LNCaP clone FGC (cell line): ENCODE measurements around the gene KCNIP2.

ENCODE experiments used
- DNase-seq: peaks from one replicate; pipeline ENCODE4 v3.0.0-alpha.2; 2011; ENCODE audit warnings: low read depth
- H3K4me3 ChIP-seq: 2 replicates; pipeline ENCODE4 v1.5.1; 2011; ENCODE audit warnings: mild to moderate bottlenecking, low read depth, low read length, control low read depth
- TF ChIP-seq, protein P1 (sequence below): IDR thresholded peaks from 2 replicates; pipeline ENCODE4 v1.5.1; 2012; ENCODE audit warnings: mild to moderate bottlenecking; ENCODE audit not compliant: control insufficient read depth, insufficient read depth; ENCODE audit errors: extremely low read depth

KCNIP2 gene

DNA sequence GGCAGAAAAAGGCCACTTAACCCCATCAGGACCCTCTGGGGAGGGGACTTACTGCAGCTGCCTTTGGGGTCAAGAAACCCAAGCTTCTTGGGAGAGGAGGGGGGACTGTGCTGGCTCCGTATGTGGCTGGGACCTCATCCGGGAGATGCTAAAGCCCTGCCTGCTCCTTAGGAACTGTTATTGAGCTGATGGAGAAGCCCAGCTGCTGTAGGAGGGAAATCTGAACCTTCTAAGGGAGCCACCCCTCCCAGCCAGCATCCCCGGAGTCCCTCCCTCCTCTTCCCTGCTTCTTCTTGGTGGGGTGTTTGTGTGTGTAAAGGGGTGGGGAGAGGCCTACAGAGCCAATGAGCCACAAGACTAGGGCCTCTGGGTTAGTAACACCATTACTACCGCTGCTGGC is 8.2 kb downstream of the KCNIP2 start:
- DNase-seq = no peak
- TF ChIP-seq, protein P1, sequence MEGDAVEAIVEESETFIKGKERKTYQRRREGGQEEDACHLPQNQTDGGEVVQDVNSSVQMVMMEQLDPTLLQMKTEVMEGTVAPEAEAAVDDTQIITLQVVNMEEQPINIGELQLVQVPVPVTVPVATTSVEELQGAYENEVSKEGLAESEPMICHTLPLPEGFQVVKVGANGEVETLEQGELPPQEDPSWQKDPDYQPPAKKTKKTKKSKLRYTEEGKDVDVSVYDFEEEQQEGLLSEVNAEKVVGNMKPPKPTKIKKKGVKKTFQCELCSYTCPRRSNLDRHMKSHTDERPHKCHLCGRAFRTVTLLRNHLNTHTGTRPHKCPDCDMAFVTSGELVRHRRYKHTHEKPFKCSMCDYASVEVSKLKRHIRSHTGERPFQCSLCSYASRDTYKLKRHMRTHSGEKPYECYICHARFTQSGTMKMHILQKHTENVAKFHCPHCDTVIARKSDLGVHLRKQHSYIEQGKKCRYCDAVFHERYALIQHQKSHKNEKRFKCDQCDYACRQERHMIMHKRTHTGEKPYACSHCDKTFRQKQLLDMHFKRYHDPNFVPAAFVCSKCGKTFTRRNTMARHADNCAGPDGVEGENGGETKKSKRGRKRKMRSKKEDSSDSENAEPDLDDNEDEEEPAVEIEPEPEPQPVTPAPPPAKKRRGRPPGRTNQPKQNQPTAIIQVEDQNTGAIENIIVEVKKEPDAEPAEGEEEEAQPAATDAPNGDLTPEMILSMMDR = no peak
- H3K4me3 ChIP-seq = no peak overlapping the region

- DNase-seq = no peak
- no peak overlapping the region for H3K4me3 ChIP-seq
These were observed 9.3 kb downstream of the KCNIP2 start for GRCh38 chr10:101834341-101834740.

DNA sequence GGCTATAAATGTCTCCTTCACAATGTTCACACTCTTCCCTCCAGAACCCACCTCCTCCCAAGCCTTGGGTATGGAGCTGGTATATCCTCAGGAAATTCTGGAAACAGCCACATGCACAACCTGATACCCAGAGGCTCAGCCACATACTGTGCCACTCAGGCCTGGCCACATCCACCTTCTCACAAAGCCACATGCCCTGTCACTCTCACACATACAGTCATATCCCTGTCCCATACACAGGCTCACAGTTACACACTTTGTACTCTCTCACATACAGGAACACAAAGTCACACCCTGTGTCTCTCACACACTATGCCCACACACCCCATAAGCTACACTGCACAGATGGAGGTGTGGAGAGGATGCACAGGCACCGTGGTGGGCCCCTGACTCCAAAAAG is 10.1 kb downstream of the KCNIP2 start:
- no peak overlapping the region for H3K4me3 ChIP-seq
- no peak for DNase-seq
- TF ChIP-seq, protein P1 = no peak

More at GRCh38 chr10:101834341-101834740, 9.3 kb downstream of the KCNIP2 start:
- TF ChIP-seq, protein P1 = no peak

- DNase-seq = no peak
- no peak overlapping the region for H3K4me3 ChIP-seq
- TF ChIP-seq, protein P1 = no peak
These were observed 11.3 kb downstream of the KCNIP2 start for GRCh38 chr10:101832325-101832771.

DNA sequence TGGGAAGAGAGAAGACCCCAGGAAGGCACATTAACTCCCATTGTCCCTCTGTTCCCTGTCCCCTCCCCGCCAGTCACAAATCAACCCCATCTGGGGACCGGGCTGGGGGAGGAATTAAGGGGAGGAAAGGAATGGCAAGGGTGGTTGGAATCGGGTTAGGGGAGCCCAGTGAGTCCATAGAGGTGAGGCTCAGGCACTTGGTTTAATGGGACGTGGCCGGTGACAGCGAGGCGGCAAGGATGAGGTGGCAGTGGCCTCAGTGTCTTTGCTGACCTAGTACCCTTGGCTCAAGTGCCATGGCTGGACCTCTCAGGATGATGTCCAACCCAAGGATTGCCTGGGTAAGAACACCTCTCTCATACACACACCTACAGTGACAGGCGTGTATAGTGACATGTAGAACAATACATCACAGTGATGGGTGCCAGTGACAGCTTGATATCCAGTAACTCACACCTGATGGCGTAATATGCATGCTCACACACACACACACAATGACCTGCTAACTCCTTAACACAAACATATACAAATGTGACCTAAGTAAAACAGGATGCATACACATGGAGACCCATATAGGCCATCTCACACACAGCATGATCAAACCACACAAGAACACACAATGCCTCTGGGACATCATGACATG is 12.3 kb downstream of the KCNIP2 start:
- DNase-seq = no peak
- TF ChIP-seq, protein P1 = no peak
- H3K4me3 ChIP-seq = peak overlapping the region; percentile 36

GRCh38 chr10:101830322-101831168 is 13.1 kb downstream of the KCNIP2 start:
- TF ChIP-seq, protein P1 = no peak
- H3K4me3 ChIP-seq = peak overlapping the region; percentile 36
- DNase-seq = peak; percentile 45
